ENCODE measurements around the gene RAB4A. TPM values are rescaled to one million over a fixed set of nuclear protein-coding genes. Genes with fewer than 3 reads are reported as not detected.

The RAB4A gene
- total RNA-seq, 1 experiment from 2014 or later, result 35.6 TPM

DNA sequence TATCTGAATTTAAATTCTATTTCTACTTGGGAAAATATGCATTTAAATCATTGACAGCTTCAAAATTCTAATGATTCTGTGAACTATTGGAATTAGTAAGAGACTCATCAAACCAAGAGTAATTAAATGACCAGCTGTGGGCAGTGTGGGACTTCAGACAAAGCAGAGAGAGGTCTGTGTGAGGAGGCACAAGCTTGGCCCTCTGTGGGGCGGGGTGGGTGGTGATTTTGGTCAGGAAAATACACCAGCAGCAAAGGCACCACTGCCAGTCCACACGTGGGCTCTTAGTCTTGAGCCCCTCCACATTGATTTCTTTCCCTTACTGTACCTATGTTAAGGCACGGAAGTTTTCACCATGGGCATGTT is 39.2 kb upstream of the RAB4A start:
- H3K9me3 ChIP-seq (replicated peaks), result no peaks in the 10 kb centered on the region
- H3K27ac ChIP-seq, result no peak overlapping the region
- peaks cover 21% of the 10 kb centered on the region for H3K4me1 ChIP-seq (replicated peaks)
- H3K4me3 ChIP-seq, result no peak overlapping the region
- no peak for DNase-seq (ENCODE audit: low read depth in 1 of 2, low spot score in 2 of 2)
- no peaks in the 10 kb centered on the region for H3K27me3 ChIP-seq (replicated peaks)
- H3K36me3 ChIP-seq, result no peaks in the 10 kb centered on the region

DNA sequence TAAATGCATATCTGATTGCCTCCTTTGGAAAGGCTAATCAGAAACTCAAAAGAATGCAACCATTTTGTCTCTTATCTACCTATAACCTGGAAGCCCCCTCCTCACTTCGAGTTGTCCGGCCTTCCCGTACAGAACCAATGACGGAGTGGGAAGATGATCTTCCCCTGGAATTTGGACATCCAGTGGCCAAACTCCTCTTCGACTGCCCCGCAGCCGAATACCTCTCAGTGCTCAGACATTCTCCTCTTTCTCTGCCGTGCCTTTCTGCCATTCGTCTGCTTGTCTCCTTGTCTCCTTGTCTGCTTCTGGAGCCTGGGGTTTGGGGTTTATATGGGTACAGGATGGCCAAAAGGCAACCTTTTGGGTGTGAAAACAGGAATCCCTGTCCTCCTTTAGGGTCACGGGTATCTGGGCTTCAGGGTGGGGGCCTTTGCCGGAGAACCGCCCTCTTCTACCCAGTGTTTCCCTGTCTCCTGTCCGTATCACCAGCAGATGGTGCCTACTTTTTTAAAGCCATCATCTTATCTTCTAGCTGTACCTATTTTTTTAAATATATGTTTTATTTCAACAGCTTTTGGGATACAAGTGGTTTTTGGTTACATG is 35.9 kb upstream of the RAB4A start:
- H3K4me1 ChIP-seq (replicated peaks), result peaks cover 14% of the 10 kb centered on the region
- H3K27me3 ChIP-seq (replicated peaks), result 0 out of 2 replicates have a peak, but pooled peaks cover 8% of the 10 kb centered on the region
- H3K4me3 ChIP-seq, result no peak overlapping the region
- no peaks in the 10 kb centered on the region for H3K9me3 ChIP-seq (replicated peaks)
- no peaks in the 10 kb centered on the region for H3K36me3 ChIP-seq
- no peak for DNase-seq (ENCODE audit: low read depth in 1 of 2, low spot score in 2 of 2)
- H3K27ac ChIP-seq, result no peak overlapping the region

DNA sequence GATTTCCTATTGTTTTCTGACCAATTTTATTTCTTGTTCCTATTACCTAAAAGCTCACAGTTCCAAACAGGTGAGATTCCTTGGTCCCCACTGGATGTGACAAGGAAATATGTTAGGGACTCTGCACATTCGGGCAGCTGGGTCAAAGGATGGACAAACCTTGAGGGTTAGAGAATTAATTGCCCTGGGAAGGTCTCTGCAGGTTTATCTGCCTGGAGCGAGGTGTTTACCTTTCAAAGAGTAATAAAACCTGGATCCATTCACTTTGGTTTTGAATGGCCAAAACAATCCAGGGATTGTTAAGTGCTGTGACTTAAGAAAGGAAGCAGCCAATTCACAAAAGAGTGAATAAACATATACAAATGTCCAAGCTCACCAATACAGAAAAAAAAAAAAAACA is 33.6 kb upstream of the RAB4A start:
- no peak for DNase-seq (ENCODE audit: low read depth in 1 of 2, low spot score in 2 of 2)
- no peak overlapping the region for H3K4me3 ChIP-seq
- no peak overlapping the region for H3K27ac ChIP-seq
- H3K4me1 ChIP-seq (replicated peaks), result no peaks in the 10 kb centered on the region
- H3K36me3 ChIP-seq, result no peaks in the 10 kb centered on the region
- H3K9me3 ChIP-seq (replicated peaks), result no peaks in the 10 kb centered on the region
- H3K27me3 ChIP-seq (replicated peaks), result 0 out of 2 replicates have a peak, but pooled peaks cover 8% of the 10 kb centered on the region

- Histone ChIP-seq H3K9me3 (replicated peaks) (peaks cover 2% of the 10 kb centered on the region; the same call in 1 of the 2 replicates), H3K36me3 (no peaks in the 10 kb centered on the region), H3K27ac (no peak overlapping the region), H3K4me1 (replicated peaks) (no peaks in the 10 kb centered on the region), H3K27me3 (replicated peaks) (0 out of 2 replicates have a peak, but pooled peaks cover 8% of the 10 kb centered on the region), H3K4me3 (no peak overlapping the region)
- no peak for DNase-seq (ENCODE audit: low read depth in 1 of 2, low spot score in 2 of 2)
Measured at GRCh38 chr1:229238231-229238630, 32.7 kb upstream of the RAB4A start.

DNA sequence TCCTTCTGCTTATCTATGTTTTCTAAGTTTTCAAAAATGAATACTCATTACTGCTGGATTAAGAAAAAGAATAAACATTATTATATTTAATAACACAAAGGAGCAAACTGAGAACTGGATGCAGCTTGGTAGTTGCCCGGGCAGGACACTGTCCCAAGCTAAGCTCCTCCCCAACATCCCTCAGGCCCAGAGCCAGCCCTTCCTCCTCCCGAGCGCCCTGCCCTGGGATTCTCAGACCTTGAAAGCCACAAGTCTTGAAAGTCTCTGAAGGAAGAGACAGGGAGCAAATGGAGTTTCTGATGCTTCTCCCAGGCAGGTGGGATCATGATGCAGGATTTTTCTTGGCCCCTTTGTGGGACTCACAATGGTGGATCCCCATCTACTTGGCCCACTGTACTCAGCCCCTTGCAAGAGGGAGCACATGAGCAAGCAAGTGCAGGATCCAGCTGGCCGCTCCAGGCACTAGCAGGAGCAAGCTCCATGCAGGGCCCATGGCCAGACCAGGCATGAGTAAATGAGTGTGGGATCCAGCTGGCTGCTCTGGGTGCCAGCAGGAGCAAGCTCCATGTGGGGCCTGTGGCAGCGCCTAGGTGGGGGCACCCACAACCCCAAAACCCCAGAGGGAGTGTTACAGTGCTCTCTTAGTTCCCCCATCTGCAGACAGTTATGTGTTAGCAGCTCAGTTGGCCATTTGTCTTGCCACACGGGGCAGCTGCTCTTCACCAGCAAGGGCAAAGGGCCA is 32.1 kb upstream of the RAB4A start:
- no peak overlapping the region for H3K27ac ChIP-seq
- DNase-seq (ENCODE audit: low read depth in 1 of 2, low spot score in 2 of 2), result no peak
- H3K36me3 ChIP-seq, result no peaks in the 10 kb centered on the region
- H3K4me1 ChIP-seq (replicated peaks), result no peaks in the 10 kb centered on the region
- H3K27me3 ChIP-seq (replicated peaks), result 0 out of 2 replicates have a peak, but pooled peaks cover 8% of the 10 kb centered on the region
- H3K4me3 ChIP-seq, result no peak overlapping the region
- peaks cover 7% of the 10 kb centered on the region; the same call in 1 of the 2 replicates for H3K9me3 ChIP-seq (replicated peaks)

GRCh38 chr1:229240532-229240931 is 30.4 kb upstream of the RAB4A start:
- no peak for DNase-seq (ENCODE audit: low read depth in 1 of 2, low spot score in 2 of 2)
- H3K9me3 ChIP-seq (replicated peaks), result peaks cover 7% of the 10 kb centered on the region; the same call in 1 of the 2 replicates
- H3K4me3 ChIP-seq, result no peak overlapping the region
- H3K27ac ChIP-seq, result no peak overlapping the region
- 0 out of 2 replicates have a peak, but pooled peaks cover 8% of the 10 kb centered on the region for H3K27me3 ChIP-seq (replicated peaks)
- H3K4me1 ChIP-seq (replicated peaks), result no peaks in the 10 kb centered on the region
- no peaks in the 10 kb centered on the region for H3K36me3 ChIP-seq

- no peaks in the 10 kb centered on the region for H3K4me1 ChIP-seq (replicated peaks)
- no peak for DNase-seq (ENCODE audit: low read depth in 1 of 2, low spot score in 2 of 2)
- 0 out of 2 replicates have a peak, but pooled peaks cover 8% of the 10 kb centered on the region for H3K27me3 ChIP-seq (replicated peaks)
- H3K4me3 ChIP-seq, result no peak overlapping the region
- H3K27ac ChIP-seq, result no peak overlapping the region
- no peaks in the 10 kb centered on the region for H3K36me3 ChIP-seq
- H3K9me3 ChIP-seq (replicated peaks), result peaks cover 7% of the 10 kb centered on the region; the same call in 1 of the 2 replicates
Measured at GRCh38 chr1:229241390-229241789, 29.5 kb upstream of the RAB4A start.

GRCh38 chr1:229243638-229244037 is 27.3 kb upstream of the RAB4A start:
- peaks cover 7% of the 10 kb centered on the region; the same call in 1 of the 2 replicates for H3K9me3 ChIP-seq (replicated peaks)
- no peak overlapping the region for H3K27ac ChIP-seq
- no peak for DNase-seq (ENCODE audit: low read depth in 1 of 2, low spot score in 2 of 2)
- no peaks in the 10 kb centered on the region for H3K27me3 ChIP-seq (replicated peaks)
- H3K4me1 ChIP-seq (replicated peaks), result no peaks in the 10 kb centered on the region
- no peaks in the 10 kb centered on the region for H3K36me3 ChIP-seq
- H3K4me3 ChIP-seq, result no peak overlapping the region

GRCh38 chr1:229244091-229244490 is 26.8 kb upstream of the RAB4A start:
- no peaks in the 10 kb centered on the region for H3K4me1 ChIP-seq (replicated peaks)
- peaks cover 7% of the 10 kb centered on the region; the same call in 1 of the 2 replicates for H3K9me3 ChIP-seq (replicated peaks)
- no peak overlapping the region for H3K27ac ChIP-seq
- no peak for DNase-seq (ENCODE audit: low read depth in 1 of 2, low spot score in 2 of 2)
- H3K27me3 ChIP-seq (replicated peaks), result no peaks in the 10 kb centered on the region
- H3K4me3 ChIP-seq, result no peak overlapping the region
- no peaks in the 10 kb centered on the region for H3K36me3 ChIP-seq

DNA sequence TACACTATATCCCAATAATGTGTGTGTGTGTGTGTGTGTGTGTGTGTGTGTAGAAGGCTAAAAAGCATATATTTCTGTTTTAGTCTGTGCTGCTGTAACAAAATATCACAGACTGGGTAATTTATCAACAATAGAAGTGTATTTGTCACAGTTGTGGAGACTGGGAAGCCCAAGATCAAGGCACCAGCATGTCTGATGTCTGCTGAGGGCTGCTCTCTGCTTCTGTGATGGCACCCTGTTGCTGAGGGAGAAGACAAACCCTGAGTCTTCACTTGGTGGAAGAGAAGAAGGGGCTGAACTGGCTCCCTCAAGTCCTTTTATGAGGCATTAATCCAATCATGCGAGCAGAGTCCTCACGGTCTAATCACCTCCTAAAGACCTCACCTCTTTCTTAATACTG is 23.0 kb upstream of the RAB4A start:
- no peaks in the 10 kb centered on the region for H3K4me1 ChIP-seq (replicated peaks)
- H3K9me3 ChIP-seq (replicated peaks), result peaks cover 7% of the 10 kb centered on the region; the same call in 1 of the 2 replicates
- H3K27ac ChIP-seq, result no peak overlapping the region
- no peaks in the 10 kb centered on the region for H3K36me3 ChIP-seq
- no peak for DNase-seq (ENCODE audit: low read depth in 1 of 2, low spot score in 2 of 2)
- H3K4me3 ChIP-seq, result no peak overlapping the region
- no peaks in the 10 kb centered on the region for H3K27me3 ChIP-seq (replicated peaks)

DNA sequence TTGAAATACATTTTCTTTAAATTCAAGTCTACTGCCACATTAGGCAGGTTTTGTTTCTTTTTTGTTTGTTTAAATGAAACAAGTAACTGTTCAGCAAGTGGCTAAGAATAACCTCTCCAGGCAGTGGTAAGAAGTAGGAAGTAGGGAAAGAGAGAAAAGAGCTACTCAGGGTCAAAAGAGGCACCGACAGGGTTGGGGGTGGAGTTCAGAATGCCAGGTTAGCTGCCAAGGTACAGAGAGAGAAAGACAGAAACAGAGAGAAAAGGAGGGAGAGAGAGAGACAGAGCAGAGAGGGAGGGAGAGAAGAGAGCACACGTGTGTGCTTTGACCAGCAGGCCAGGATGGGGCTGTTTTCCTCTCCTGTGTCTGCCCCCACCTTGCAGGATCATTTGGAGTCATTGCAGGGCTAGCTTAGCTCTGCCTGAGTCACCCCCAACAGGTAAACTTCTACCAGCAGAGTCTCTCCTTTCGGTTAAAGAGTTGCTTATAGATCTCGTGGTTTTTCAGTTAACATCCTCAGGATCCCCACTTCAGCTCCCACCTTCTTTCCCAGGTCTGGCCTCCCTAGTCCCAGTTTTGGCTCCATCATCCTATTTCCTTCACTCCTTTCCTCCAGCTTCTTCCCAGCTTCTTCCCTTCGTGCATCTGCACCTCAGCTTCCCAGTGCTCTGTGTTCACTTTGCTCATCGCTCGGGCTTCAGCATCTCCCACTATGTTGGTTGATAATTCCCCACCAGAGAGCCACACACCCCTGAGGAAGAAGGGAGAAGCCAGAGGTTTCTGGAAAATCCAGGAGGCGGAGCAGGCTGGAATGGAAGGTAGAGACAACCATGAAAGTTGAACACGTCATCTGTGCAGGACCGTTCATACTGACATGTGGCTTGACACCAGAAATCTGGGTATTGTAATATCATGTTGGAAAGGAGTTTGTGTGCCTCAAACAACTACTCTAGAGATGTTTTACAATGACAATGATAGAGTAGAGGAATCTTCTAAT is 21.8 kb upstream of the RAB4A start:
- no peak for DNase-seq (ENCODE audit: low read depth in 1 of 2, low spot score in 2 of 2)
- H3K4me3 ChIP-seq, result no peak overlapping the region
- no peaks in the 10 kb centered on the region for H3K36me3 ChIP-seq

GRCh38 chr1:229249854-229250644 is 20.9 kb upstream of the RAB4A start:
- Histone ChIP-seq H3K27ac (no peak overlapping the region), H3K4me3 (no peak overlapping the region)
- no peak for DNase-seq (ENCODE audit: low read depth in 1 of 2, low spot score in 2 of 2)

More for the DNA sequence above, 21.8 kb upstream of the RAB4A start:
- Histone ChIP-seq H3K9me3 (replicated peaks) (no peaks in the 10 kb centered on the region), H3K4me1 (replicated peaks) (peaks cover 6% of the 10 kb centered on the region), H3K27me3 (replicated peaks) (no peaks in the 10 kb centered on the region), H3K27ac (no peak overlapping the region)

GRCh38 chr1:229251185-229251584 is 19.7 kb upstream of the RAB4A start:
- H3K27me3 ChIP-seq (replicated peaks), result no peaks in the 10 kb centered on the region
- H3K9me3 ChIP-seq (replicated peaks), result no peaks in the 10 kb centered on the region
- no peak overlapping the region for H3K27ac ChIP-seq
- H3K4me3 ChIP-seq, result no peak overlapping the region
- DNase-seq (ENCODE audit: low read depth in 1 of 2, low spot score in 2 of 2), result no peak
- H3K4me1 ChIP-seq (replicated peaks), result peaks cover 6% of the 10 kb centered on the region
- no peaks in the 10 kb centered on the region for H3K36me3 ChIP-seq

More at GRCh38 chr1:229249854-229250644, 20.9 kb upstream of the RAB4A start:
- Histone ChIP-seq H3K27me3 (replicated peaks) (no peaks in the 10 kb centered on the region), H3K9me3 (replicated peaks) (no peaks in the 10 kb centered on the region), H3K36me3 (no peaks in the 10 kb centered on the region), H3K4me1 (replicated peaks) (peaks cover 6% of the 10 kb centered on the region)

All from SJSA1 (cell line).